SK-N-MC (cell line): ENCODE data around the gene B4GAT1.

ENCODE experiments used
- EZH2 ChIP-seq: fragments of 200-600 bp; sonication (generic); IDR thresholded peaks from one replicate; pipeline ENCODE4 v1.6.1; 2017; ENCODE audit warnings: antibody characterized with exemption
- FOXP2 ChIP-seq: optimal IDR thresholded peaks from 2 replicates; pipeline ENCODE3; 2011; ENCODE audit warnings: mild to moderate bottlenecking, moderate library complexity; ENCODE audit not compliant: insufficient read depth; ENCODE audit errors: extremely low read length, control extremely low read depth
- POLR2AphosphoS5 ChIP-seq: IDR thresholded peaks from 2 replicates; pipeline ENCODE4 v1.6.1; 2012; ENCODE audit warnings: mild to moderate bottlenecking, low read depth, low read length, borderline replicate concordance

DNA sequence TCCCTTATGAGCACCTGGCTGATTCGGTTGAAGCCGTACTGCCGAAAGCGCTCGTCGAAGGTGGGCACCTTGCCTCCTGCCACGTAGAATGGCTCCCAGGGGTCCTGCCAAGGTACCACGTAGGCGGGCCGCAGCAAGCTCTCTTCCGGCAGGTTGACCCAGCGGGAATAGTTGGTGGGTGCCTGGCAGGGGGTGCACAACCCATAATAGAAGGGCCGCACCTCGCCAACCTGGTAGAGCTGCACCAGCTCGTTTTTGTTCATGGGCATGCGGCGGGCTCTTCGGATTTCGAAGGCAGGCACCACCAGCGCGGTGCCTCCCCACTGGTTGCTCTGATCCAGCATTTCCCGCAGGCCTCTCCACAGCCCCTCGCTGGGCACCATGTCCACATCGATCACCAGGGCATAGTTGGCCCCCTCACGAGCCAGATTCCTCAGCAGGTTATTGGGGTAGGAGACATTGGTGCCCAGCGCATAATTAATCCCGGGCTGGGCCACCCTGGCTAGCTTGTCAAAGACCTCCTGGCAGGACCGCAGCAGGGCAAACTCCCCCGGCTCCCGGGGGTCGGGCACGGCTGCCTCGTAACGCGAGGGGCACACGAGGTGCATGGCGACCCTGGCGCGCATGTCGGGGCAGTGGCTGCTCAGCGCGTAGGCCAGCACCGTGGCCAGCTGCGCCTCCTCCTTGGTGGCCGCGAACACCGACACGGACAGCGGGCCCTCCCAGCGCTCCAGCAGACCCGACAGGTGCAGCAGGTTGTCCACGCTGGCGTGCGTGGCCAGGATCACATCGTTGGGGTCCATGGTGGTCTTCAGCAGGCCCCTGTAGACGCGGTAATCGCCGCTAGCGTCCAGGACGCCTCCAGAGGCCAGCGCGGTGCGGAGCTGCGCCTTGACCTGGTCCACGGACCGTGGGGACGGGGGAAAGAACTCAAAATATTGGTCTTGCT is 679 bp downstream of the B4GAT1 start:
- no peak for TF ChIP-seq POLR2AphosphoS5
- no peak for TF ChIP-seq EZH2
- no peak for TF ChIP-seq FOXP2
